K562 (cell line): ENCODE measurements around the gene CCDC78. TPM values are rescaled to one million over a fixed set of nuclear protein-coding genes. Genes with fewer than 3 reads are reported as not detected.

Experiments used
- ATF4 ChIP-seq: fragments of 450-650 bp; formaldehyde crosslinking; IDR thresholded peaks from 2 replicates; pipeline ENCODE4 v1.4.0; 2022; ENCODE audit warnings: mild to moderate bottlenecking, moderate library complexity
- CEBPZ ChIP-seq: fragments of 150-350 bp; IDR thresholded peaks from 2 replicates; pipeline ENCODE4 v1.6.1; 2014; ENCODE audit warnings: low read depth, mild to moderate bottlenecking, low read length, borderline replicate concordance
- CTCFL ChIP-seq: IDR thresholded peaks from 2 replicates; pipeline ENCODE4 v1.6.1; 2011; ENCODE audit warnings: borderline replicate concordance, low read depth, mild to moderate bottlenecking, moderate library complexity, low read length; ENCODE audit not compliant: insufficient read depth, poor library complexity, severe bottlenecking
- KDM5B ChIP-seq: fragments of 200-600 bp; sonication (generic); IDR thresholded peaks from 2 replicates; pipeline ENCODE4 v1.6.1; 2012; ENCODE audit warnings: low read depth, mild to moderate bottlenecking, moderate library complexity, low read length, control low read depth, inconsistent platforms; ENCODE audit not compliant: insufficient replicate concordance
- NR2F6 ChIP-seq: fragments of 450-650 bp; formaldehyde crosslinking; IDR thresholded peaks from 2 replicates; pipeline ENCODE4 v1.4.0; 2020; ENCODE audit warnings: mild to moderate bottlenecking
- POLR2H ChIP-seq: IDR thresholded peaks from 2 replicates; pipeline ENCODE4 v1.6.1; 2016; ENCODE audit warnings: missing genetic modification characterization, low read depth, mild to moderate bottlenecking, control low read depth, missing compliant biosample characterization, moderate library complexity
- SIN3A ChIP-seq, 2 experiments: fragments of 150-350 bp in 1 of 2; IDR thresholded peaks; 2 replicates each; pipeline ENCODE4 v1.6.1; 2011 to 2016; ENCODE audit warnings: borderline replicate concordance in 2 of 2, low read depth in 2 of 2, low read length in 2 of 2, mild to moderate bottlenecking in 2 of 2, moderate library complexity in 2 of 2; ENCODE audit not compliant: control insufficient read depth in 1 of 2
- SMARCC2 ChIP-seq: fragments of 450-650 bp; IDR thresholded peaks from 2 replicates; pipeline ENCODE4 v1.6.1; 2017; ENCODE audit warnings: antibody characterized with exemption, moderate library complexity, mild to moderate bottlenecking, low read depth
- TAF1 ChIP-seq: IDR thresholded peaks from 2 replicates; pipeline ENCODE4 v1.6.1; 2011; ENCODE audit warnings: mild to moderate bottlenecking, low read length, moderate library complexity; ENCODE audit not compliant: insufficient read depth, control insufficient read depth, severe bottlenecking; ENCODE audit errors: extremely low read depth
- TFAP4 ChIP-seq: sonication (generic); formaldehyde crosslinking; IDR thresholded peaks from 2 replicates; pipeline ENCODE4 v1.8.0; 2022; ENCODE audit warnings: missing genetic modification reagents, mild to moderate bottlenecking, moderate library complexity, borderline replicate concordance
- THAP12 ChIP-seq: fragments of 250-450 bp; sonication (Bioruptor Pico); IDR thresholded peaks from 2 replicates; pipeline ENCODE4 v1.9.0; 2021; ENCODE audit warnings: mild to moderate bottlenecking, inconsistent platforms
- ZFP1 ChIP-seq: fragments of 450-650 bp; formaldehyde crosslinking; IDR thresholded peaks from 2 replicates; pipeline ENCODE4 v1.4.0; 2020; ENCODE audit warnings: mild to moderate bottlenecking, mixed read lengths
- ZNF3 ChIP-seq: fragments of 250-450 bp; sonication (Bioruptor Pico); IDR thresholded peaks from 2 replicates; pipeline ENCODE4 v1.5.0; 2021; ENCODE audit warnings: mild to moderate bottlenecking, moderate library complexity
- ZNF507 ChIP-seq: conservative IDR thresholded peaks from 2 replicates; pipeline ENCODE4 v1.6.1; 2017; ENCODE audit warnings: missing genetic modification characterization, missing compliant biosample characterization
- ZNF785 ChIP-seq: fragments of 250-450 bp; sonication (Bioruptor Pico); IDR thresholded peaks from 2 replicates; pipeline ENCODE4 v1.4.0; 2020; ENCODE audit warnings: mild to moderate bottlenecking
- polyA plus RNA-seq, 8 experiments: library from polyadenylated mRNA; depleted of rRNA in 4 of 8; stranded (reverse) in 5 of 8; unstranded in 3 of 8; fragments of >200 nt; fragmentation: Nextera tagmentation in 2 of 8; fragmentation: Illumina TruSeq in 1 of 8; extraction: Ambion mirVana in 2 of 8; extraction: Trizol in 1 of 8; gene quantifications; 2 replicates each; pipeline versions ENCODE4 v1.2.1 to v1.2.3, GENCODE V29; 2011 to 2014; ENCODE audit warnings: inconsistent platforms in 1 of 8, missing spikeins in 1 of 8
- total RNA-seq, 7 experiments: library from RNA; depleted of rRNA in 6 of 7; stranded (reverse); fragments of >200 nt in 6 of 7; fragmentation: Illumina TruSeq in 2 of 7; extraction: Trizol in 2 of 7; gene quantifications; 2 replicates each; pipeline versions ENCODE4 v1.2.1 to v1.2.3, GENCODE V29; 2011 to 2021; ENCODE audit warnings: low replicate concordance in 1 of 7

CCDC78 gene
- total and polyA plus RNA-seq, 9 of the 15 experiments (the other 6 are each of a cell fraction or from before 2014, with no cell fraction given), result 0.24 to 17.7 (median 2.9) TPM

GRCh38 chr16:678858-679813 is 47.1 kb downstream of the CCDC78 start (continued):
- TF ChIP-seq CTCFL (no peak), NR2F6 (CRISPR knock-in tag) (no peak), SIN3A (IDR thresholded peaks at IDR 0.05; ENCODE audit: borderline replicate concordance in 2 of 2, control insufficient read depth in 1 of 2, low read depth in 2 of 2, low read length in 2 of 2) (peak in 1 of 2 experiments; percentile 53; a peak in 1 of 4 replicates), POLR2H (tag) (no peak), TAF1 (peak; percentile 49), KDM5B (peak; percentile 60), SMARCC2 (no peak), ZFP1 (CRISPR knock-in tag) (no peak), TFAP4 (CRISPR knock-in tag) (peak; percentile 9; the same call in 1 of the 2 replicates), ZNF3 (CRISPR knock-in tag) (no peak), CEBPZ (no peak), ATF4 (CRISPR knock-in tag) (no peak), THAP12 (CRISPR knock-in tag) (0 out of 2 replicates have a peak, but pooled peaks have one; percentile 9), ZNF507 (tag) (no peak), ZNF785 (CRISPR knock-in tag) (no peak)
